H9 (cell line): ENCODE measurements around the gene CD209. TPM values are rescaled to one million over a fixed set of nuclear protein-coding genes. Genes with fewer than 3 reads are reported as not detected.

Source experiments
- DNase-seq: peaks from one replicate; pipeline ENCODE4 v3.0.0-alpha.2; 2017
- H2AFZ ChIP-seq: one replicate; pipeline ENCODE4 v1.6.1; 2013; ENCODE audit warnings: mild to moderate bottlenecking, low read length, control low read depth, moderate library complexity
- H2AK5ac ChIP-seq: 2 replicates; pipeline ENCODE4 v1.6.1; 2013; ENCODE audit warnings: low read length, control low read depth, mixed read lengths; ENCODE audit not compliant: insufficient read length
- H2BK120ac ChIP-seq: one replicate; pipeline ENCODE4 v1.6.1; 2013; ENCODE audit warnings: low read depth, mild to moderate bottlenecking, low read length, control low read depth, inconsistent platforms; ENCODE audit not compliant: poor library complexity, severe bottlenecking
- H2BK12ac ChIP-seq: 2 replicates; pipeline ENCODE4 v1.6.1; 2013; ENCODE audit warnings: low read length, control low read depth, mixed read lengths, low read depth; ENCODE audit not compliant: insufficient read length
- H2BK15ac ChIP-seq: 2 replicates; pipeline ENCODE4 v1.6.1; 2013; ENCODE audit warnings: low read depth, low read length, control low read depth
- H2BK20ac ChIP-seq: one replicate; pipeline ENCODE4 v1.6.1; 2013; ENCODE audit warnings: low read depth, mild to moderate bottlenecking, low read length, control low read depth, inconsistent platforms; ENCODE audit not compliant: poor library complexity, severe bottlenecking
- H2BK5ac ChIP-seq: 2 replicates; pipeline ENCODE4 v1.6.1; 2013; ENCODE audit warnings: low read length, control low read depth, mixed read lengths; ENCODE audit not compliant: insufficient read length
- H3K14ac ChIP-seq: 2 replicates; pipeline ENCODE4 v1.6.1; 2013; ENCODE audit warnings: low read length, control low read depth; ENCODE audit not compliant: insufficient read depth
- H3K18ac ChIP-seq: 2 replicates; pipeline ENCODE4 v1.6.1; 2013; ENCODE audit warnings: low read depth, mild to moderate bottlenecking, mixed read lengths, low read length, control low read depth; ENCODE audit not compliant: insufficient read length
- H3K23ac ChIP-seq: 2 replicates; pipeline ENCODE4 v1.6.1; 2013; ENCODE audit warnings: low read length, control low read depth, mixed read lengths, low read depth; ENCODE audit not compliant: insufficient read length
- H3K23me2 ChIP-seq: 2 replicates; pipeline ENCODE4 v1.6.1; 2013; ENCODE audit warnings: low read depth, mild to moderate bottlenecking, mixed read lengths, low read length, control low read depth; ENCODE audit not compliant: insufficient read length, poor library complexity, severe bottlenecking
- H3K27ac ChIP-seq: 2 replicates; pipeline ENCODE4 v1.5.1; 2013; ENCODE audit warnings: low read length, control low read depth, mixed read lengths, low read depth; ENCODE audit not compliant: insufficient read length
- H3K27me3 ChIP-seq: 2 replicates; pipeline ENCODE4 v1.6.1; 2013; ENCODE audit warnings: low read length, control low read depth, inconsistent platforms; ENCODE audit not compliant: insufficient read depth
- H3K4ac ChIP-seq: 2 replicates; pipeline ENCODE4 v1.6.1; 2013; ENCODE audit warnings: low read depth, mild to moderate bottlenecking, control low read depth, inconsistent platforms, low read length, moderate library complexity
- H3K4me1 ChIP-seq: 2 replicates; pipeline ENCODE4 v1.6.1; 2013; ENCODE audit warnings: low read length, control low read depth, inconsistent platforms; ENCODE audit not compliant: insufficient read depth
- H3K4me2 ChIP-seq: 2 replicates; pipeline ENCODE4 v1.6.1; 2013; ENCODE audit warnings: low read length, control low read depth, mixed read lengths; ENCODE audit not compliant: insufficient read length, insufficient read depth
- H3K56ac ChIP-seq: 2 replicates; pipeline ENCODE4 v1.6.1; 2013; ENCODE audit warnings: low read depth, mild to moderate bottlenecking, mixed read lengths, low read length, control low read depth; ENCODE audit not compliant: insufficient read length
- H3K79me1 ChIP-seq: 2 replicates; pipeline ENCODE4 v1.6.1; 2013; ENCODE audit warnings: low read depth, mild to moderate bottlenecking, moderate library complexity, low read length, control low read depth, inconsistent platforms; ENCODE audit not compliant: insufficient read depth, poor library complexity, severe bottlenecking
- H3K79me2 ChIP-seq: 2 replicates; pipeline ENCODE4 v1.6.1; 2013; ENCODE audit warnings: low read length, control low read depth, inconsistent platforms; ENCODE audit not compliant: insufficient read depth
- H3K9ac ChIP-seq: 2 replicates; pipeline ENCODE4 v1.6.1; 2013; ENCODE audit warnings: low read length, control low read depth, mixed read lengths; ENCODE audit not compliant: insufficient read length; ENCODE audit errors: extremely low read depth
- H3K9me3 ChIP-seq: one replicate; pipeline ENCODE4 v1.6.1; 2013; ENCODE audit warnings: low read depth, low read length, inconsistent platforms; ENCODE audit not compliant: control insufficient read depth
- H3T11ph ChIP-seq: one replicate; pipeline ENCODE4 v1.6.1; 2013; ENCODE audit warnings: mild to moderate bottlenecking, low read length, control low read depth, inconsistent platforms
- H4K20me1 ChIP-seq: one replicate; pipeline ENCODE4 v1.6.1; 2013; ENCODE audit not compliant: control insufficient read depth, insufficient read length, insufficient read depth
- H4K5ac ChIP-seq: 2 replicates; pipeline ENCODE4 v1.6.1; 2013; ENCODE audit warnings: low read depth, mild to moderate bottlenecking, mixed read lengths, low read length, control low read depth; ENCODE audit not compliant: insufficient read length
- H4K8ac ChIP-seq: replicated peaks from 2 replicates; pipeline ENCODE4 v1.6.1; 2013; ENCODE audit warnings: low read length, control low read depth, mixed read lengths, low read depth; ENCODE audit not compliant: insufficient read length
- H4K91ac ChIP-seq: 2 replicates; pipeline ENCODE4 v1.6.1; 2013; ENCODE audit warnings: low read depth, mild to moderate bottlenecking, moderate library complexity, mixed read lengths, low read length, control low read depth; ENCODE audit not compliant: insufficient read length
- H3K27ac Mint-ChIP-seq, 3 experiments: 2 replicates in 2 of 3; 3 replicates in 1 of 3; pipeline ENCODE4 v1.8.0; 2020 to 2021; ENCODE audit warnings: mixed read lengths in 3 of 3, mild to moderate bottlenecking in 1 of 3, moderate library complexity in 1 of 3
- H3K27me3 Mint-ChIP-seq: 2 replicates; pipeline ENCODE4 v1.8.0; 2021; ENCODE audit warnings: low read depth, mild to moderate bottlenecking, moderate library complexity, mixed read lengths
- H3K36me3 Mint-ChIP-seq, 3 experiments: 2 replicates in 2 of 3; 3 replicates in 1 of 3; pipeline ENCODE4 v1.8.0; 2020 to 2021; ENCODE audit warnings: low read depth in 3 of 3, mixed read lengths in 3 of 3; ENCODE audit not compliant: insufficient read depth in 1 of 3
- H3K4me1 Mint-ChIP-seq, 2 experiments: 2 replicates each; pipeline ENCODE4 v1.8.0; 2020; ENCODE audit warnings: mixed read lengths in 2 of 2
- H3K4me3 Mint-ChIP-seq, 2 experiments: 2 replicates in 1 of 2; 3 replicates in 1 of 2; pipeline ENCODE4 v1.8.0; 2020 to 2021; ENCODE audit warnings: mild to moderate bottlenecking in 2 of 2, mixed read lengths in 2 of 2, moderate library complexity in 1 of 2
- H3K9me3 Mint-ChIP-seq, 2 experiments: 2 replicates in 1 of 2; 3 replicates in 1 of 2; pipeline ENCODE4 v1.8.0; 2020; ENCODE audit warnings: mild to moderate bottlenecking in 2 of 2, mixed read lengths in 2 of 2, moderate library complexity in 1 of 2
- WGBS: extraction: QIAGEN DNeasy Blood & Tissue Kit; methylation state at CpG from one replicate; pipeline ENCODE4 v1.1.7; 2013; ENCODE audit warnings: missing lambda C conversion rate, low lambda C conversion rate, mixed read lengths; ENCODE audit not compliant: insufficient read length; ENCODE audit errors: extremely low coverage; 5-methylcytosine and 5-hydroxymethylcytosine counted together
- total RNA-seq: library from RNA; stranded (reverse); gene quantifications from 2 replicates; pipeline ENCODE4 v1.2.1, GENCODE V29; 2021
- TF ChIP-seq, protein P1 (sequence below): fragments of 200-600 bp; sonication (generic); conservative IDR thresholded peaks from 3 replicates; pipeline ENCODE4 v1.8.0; 2021; ENCODE audit warnings: antibody characterized with exemption, mild to moderate bottlenecking

CD209 gene
- total RNA-seq, 1 experiment from 2014 or later: not detected

DNA sequence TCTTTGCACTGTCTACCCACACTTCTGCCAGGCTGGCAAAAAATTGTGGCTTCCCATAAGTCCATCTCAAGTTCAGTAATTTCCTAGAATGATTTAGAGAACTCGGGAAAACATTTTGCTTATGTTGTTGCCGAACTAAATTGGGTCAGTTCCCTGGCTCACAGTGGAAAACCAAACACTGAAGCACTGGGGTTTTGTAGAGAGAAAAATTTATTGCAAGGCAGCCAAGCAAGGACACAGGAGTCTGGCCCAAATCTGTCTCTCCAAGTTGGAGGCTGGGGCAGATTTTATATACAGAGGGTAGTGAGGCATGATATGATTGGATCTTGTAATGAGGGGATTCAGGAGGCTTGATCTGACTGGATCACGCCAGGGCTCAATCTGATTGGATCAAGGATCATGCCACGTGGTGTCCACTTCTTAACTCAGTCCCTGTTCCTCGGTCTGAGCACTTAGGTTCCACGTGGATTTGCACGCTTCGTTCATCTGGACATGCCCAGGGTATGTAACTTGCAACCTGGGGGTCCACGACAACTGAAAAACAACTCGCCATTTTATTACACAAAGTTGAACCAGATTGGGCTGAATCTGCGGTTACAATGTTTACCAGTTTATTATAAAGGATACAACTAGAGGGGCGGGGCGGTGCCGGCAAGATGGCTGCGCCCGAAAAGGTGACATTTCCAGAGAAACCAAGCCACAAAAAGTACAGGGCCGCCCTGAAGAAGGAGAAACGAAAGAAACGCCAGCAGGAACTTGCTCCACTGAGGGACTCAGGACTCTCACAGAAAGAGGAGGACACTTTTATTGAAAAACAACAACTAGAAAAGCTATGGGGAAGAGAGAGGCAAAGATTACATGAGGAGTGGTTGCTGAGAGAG is 7.3 kb downstream of the CD209 start:
- no CpG with 5 or more reads among the region's 19 CpGs for WGBS

More for the DNA sequence above, 7.3 kb downstream of the CD209 start:
- Histone ChIP-seq H3K9me3 (no peaks in the 10 kb centered on the region), H2BK120ac (no peak overlapping the region), H4K91ac (no peak overlapping the region), H2BK15ac (0 out of 2 replicates have a peak overlapping the region, but pooled peaks have one; percentile 53), H3K9ac (no peak overlapping the region), H2BK20ac (no peak overlapping the region), H3K27me3 (no peaks in the 10 kb centered on the region), H3K56ac (no peak overlapping the region), H3K23me2 (no peaks in the 10 kb centered on the region), H2AK5ac (no peak overlapping the region), H3K14ac (no peak overlapping the region), H3K23ac (no peak overlapping the region), H3K18ac (no peak overlapping the region), H4K8ac (no peak overlapping the region), H2AFZ (no peak overlapping the region), H3K79me1 (no peaks in the 10 kb centered on the region), H3T11ph (no peak overlapping the region), H3K79me2 (no peaks in the 10 kb centered on the region), H4K20me1 (no peaks in the 10 kb centered on the region), H2BK5ac (no peak overlapping the region), H3K4ac (no peak overlapping the region), H3K4me1 (peaks cover 3% of the 10 kb centered on the region; the same call in 1 of the 2 replicates), H2BK12ac (no peak overlapping the region), H4K5ac (no peak overlapping the region), H3K27ac (no peak overlapping the region), H3K4me2 (no peak overlapping the region)
- Mint-ChIP-seq H3K9me3 (no peaks in the 10 kb centered on the region), H3K4me3 (no peak overlapping the region), H3K36me3 (no peaks in the 10 kb centered on the region; a peak in 1 of 7 replicates), H3K27ac (no peak overlapping the region), H3K4me1 (peaks cover 4 to 10% of the 10 kb centered on the region in 2 experiments), H3K27me3 (peaks cover 72% of the 10 kb centered on the region)
- TF ChIP-seq, protein P1, sequence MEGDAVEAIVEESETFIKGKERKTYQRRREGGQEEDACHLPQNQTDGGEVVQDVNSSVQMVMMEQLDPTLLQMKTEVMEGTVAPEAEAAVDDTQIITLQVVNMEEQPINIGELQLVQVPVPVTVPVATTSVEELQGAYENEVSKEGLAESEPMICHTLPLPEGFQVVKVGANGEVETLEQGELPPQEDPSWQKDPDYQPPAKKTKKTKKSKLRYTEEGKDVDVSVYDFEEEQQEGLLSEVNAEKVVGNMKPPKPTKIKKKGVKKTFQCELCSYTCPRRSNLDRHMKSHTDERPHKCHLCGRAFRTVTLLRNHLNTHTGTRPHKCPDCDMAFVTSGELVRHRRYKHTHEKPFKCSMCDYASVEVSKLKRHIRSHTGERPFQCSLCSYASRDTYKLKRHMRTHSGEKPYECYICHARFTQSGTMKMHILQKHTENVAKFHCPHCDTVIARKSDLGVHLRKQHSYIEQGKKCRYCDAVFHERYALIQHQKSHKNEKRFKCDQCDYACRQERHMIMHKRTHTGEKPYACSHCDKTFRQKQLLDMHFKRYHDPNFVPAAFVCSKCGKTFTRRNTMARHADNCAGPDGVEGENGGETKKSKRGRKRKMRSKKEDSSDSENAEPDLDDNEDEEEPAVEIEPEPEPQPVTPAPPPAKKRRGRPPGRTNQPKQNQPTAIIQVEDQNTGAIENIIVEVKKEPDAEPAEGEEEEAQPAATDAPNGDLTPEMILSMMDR: no peak
- no peak for DNase-seq
